H1 (cell line): ENCODE measurements around the gene ATP7B.

Experiments used
- CTCF ChIP-seq, 3 experiments: IDR thresholded peaks; 1 replicate in 2 of 3; 2 replicates in 1 of 3; pipeline versions ENCODE4 v1.5.1 to v1.6.1; 2011; ENCODE audit warnings: low read length in 3 of 3, mild to moderate bottlenecking in 3 of 3, inconsistent platforms in 2 of 3, low read depth in 1 of 3, moderate library complexity in 1 of 3; ENCODE audit not compliant: insufficient read depth in 1 of 3; ENCODE audit errors: control extremely low read depth in 1 of 3
- EGR1 ChIP-seq: IDR thresholded peaks from 2 replicates; pipeline ENCODE4 v1.6.1; 2011; ENCODE audit warnings: low read depth, low read length, borderline replicate concordance
- EZH2 ChIP-seq: fragments of 200-600 bp; sonication (generic); IDR thresholded peaks from 2 replicates; pipeline ENCODE4 v1.7.1; 2012; ENCODE audit warnings: low read depth, mild to moderate bottlenecking, moderate library complexity, low read length, inconsistent platforms; ENCODE audit not compliant: severe bottlenecking
- POLR2A ChIP-seq, 2 experiments: IDR thresholded peaks; 1 replicate in 1 of 2; 2 replicates in 1 of 2; pipeline ENCODE4 v1.6.1; 2011; ENCODE audit warnings: low read depth in 2 of 2, low read length in 2 of 2, mild to moderate bottlenecking in 2 of 2; ENCODE audit errors: control extremely low read depth in 1 of 2
- USF2 ChIP-seq: IDR thresholded peaks from 2 replicates; pipeline ENCODE4 v1.6.1; 2011; ENCODE audit warnings: low read length, improper control_type of control experiment

- no peak for TF ChIP-seq CTCF (IDR thresholded peaks at IDR 0.05; ENCODE audit: control extremely low read depth in 1 of 3, insufficient read depth in 1 of 3, low read depth in 1 of 3, low read length in 3 of 3)
- no peak for TF ChIP-seq USF2
- TF ChIP-seq EGR1 = no peak
- TF ChIP-seq POLR2A (IDR thresholded peaks at IDR 0.05; ENCODE audit: control extremely low read depth in 1 of 2, low read depth in 2 of 2, low read length in 2 of 2) = no peak
- no peak for TF ChIP-seq EZH2
Measured at GRCh38 chr13:51976423-51976822, 34.8 kb downstream of the ATP7B start.
